GM12873 (cell line): Measurements from ENCODE around the gene SLC1A2.

Experiments used
- CTCF ChIP-seq: IDR thresholded peaks from 2 replicates; pipeline ENCODE4 v1.5.1; 2012; ENCODE audit warnings: low read depth, mild to moderate bottlenecking, moderate library complexity, low read length, control low read depth; ENCODE audit not compliant: insufficient read depth; ENCODE audit errors: missing control alignments

The SLC1A2 gene

GRCh38 chr11:35330931-35331330 is 88.4 kb downstream of the SLC1A2 start:
- TF ChIP-seq CTCF = no peak

GRCh38 chr11:35330156-35330889 is 89.0 kb downstream of the SLC1A2 start:
- TF ChIP-seq CTCF = no peak

- TF ChIP-seq CTCF = no peak
Observed at GRCh38 chr11:35327829-35328228, 91.5 kb downstream of the SLC1A2 start.

GRCh38 chr11:35326266-35326879 is 93.0 kb downstream of the SLC1A2 start:
- no peak for TF ChIP-seq CTCF

GRCh38 chr11:35324981-35325380 is 94.4 kb downstream of the SLC1A2 start:
- no peak for TF ChIP-seq CTCF

- no peak for TF ChIP-seq CTCF
Observed at GRCh38 chr11:35324183-35324886, 95.0 kb downstream of the SLC1A2 start.
